NCI-H748 (cell line): ENCODE results near the gene RTEL1.

ENCODE experiments used
- DNase-seq: peaks from one replicate; lab custom pipeline; 2025; ENCODE audit not compliant: unreplicated experiment; lab: John Stamatoyannopoulos, UW

Gene RTEL1

DNA sequence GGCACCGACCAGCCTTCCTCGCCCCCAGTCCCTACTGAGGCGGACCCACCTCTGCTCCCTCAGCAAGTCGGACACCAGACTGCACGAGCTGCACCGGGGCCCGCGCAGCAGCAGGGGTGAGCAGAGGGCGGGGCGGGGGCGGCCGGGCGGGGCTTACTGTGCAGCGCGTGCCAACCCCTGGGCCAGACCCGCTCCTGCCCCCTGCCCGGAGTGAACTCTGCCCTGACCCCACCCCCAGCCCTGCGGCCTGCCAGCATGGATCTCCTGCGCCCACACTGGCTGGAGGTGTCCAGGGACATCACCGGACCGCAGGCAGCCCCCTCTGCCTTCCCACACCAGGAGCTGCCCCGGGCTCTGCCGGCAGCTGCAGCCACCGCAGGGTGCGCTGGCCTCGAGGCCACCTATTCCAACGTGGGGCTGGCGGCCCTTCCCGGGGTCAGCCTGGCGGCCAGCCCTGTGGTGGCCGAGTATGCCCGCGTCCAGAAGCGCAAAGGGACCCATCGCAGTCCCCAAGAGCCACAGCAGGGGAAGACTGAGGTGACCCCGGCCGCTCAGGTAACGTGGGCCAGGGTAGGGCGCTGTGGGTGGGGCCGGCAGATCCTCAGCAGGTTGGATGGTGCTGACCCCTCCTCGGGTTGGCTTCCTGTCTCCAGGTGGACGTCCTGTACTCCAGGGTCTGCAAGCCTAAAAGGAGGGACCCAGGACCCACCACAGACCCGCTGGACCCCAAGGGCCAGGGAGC, 80.0 kb downstream of the RTEL1 start:
- DNase-seq: peak; percentile 16

GRCh38 chr20:63738687-63739129, 80.6 kb downstream of the RTEL1 start:
- DNase-seq: peak; percentile 61

GRCh38 chr20:63739130-63740069, 81.3 kb downstream of the RTEL1 start, which contains the start of gene SLC2A4RG:
SLC2A4RG (plus strand) TSS chr20:63739776; CDS start chr20:63739913, 137 bp downstream.
- peak; percentile 76 for DNase-seq

GRCh38 chr20:63740070-63740626, 82.0 kb downstream of the RTEL1 start:
- DNase-seq: peak; percentile 58

GRCh38 chr20:63740627-63741353, 82.7 kb downstream of the RTEL1 start:
- DNase-seq: peak; percentile 73

GRCh38 chr20:63741354-63741675, 83.2 kb downstream of the RTEL1 start:
- DNase-seq: no peak

- no peak for DNase-seq
Measured at GRCh38 chr20:63741676-63742380, 83.7 kb downstream of the RTEL1 start.

GRCh38 chr20:63742381-63743024, 84.4 kb downstream of the RTEL1 start:
- no peak for DNase-seq

DNA sequence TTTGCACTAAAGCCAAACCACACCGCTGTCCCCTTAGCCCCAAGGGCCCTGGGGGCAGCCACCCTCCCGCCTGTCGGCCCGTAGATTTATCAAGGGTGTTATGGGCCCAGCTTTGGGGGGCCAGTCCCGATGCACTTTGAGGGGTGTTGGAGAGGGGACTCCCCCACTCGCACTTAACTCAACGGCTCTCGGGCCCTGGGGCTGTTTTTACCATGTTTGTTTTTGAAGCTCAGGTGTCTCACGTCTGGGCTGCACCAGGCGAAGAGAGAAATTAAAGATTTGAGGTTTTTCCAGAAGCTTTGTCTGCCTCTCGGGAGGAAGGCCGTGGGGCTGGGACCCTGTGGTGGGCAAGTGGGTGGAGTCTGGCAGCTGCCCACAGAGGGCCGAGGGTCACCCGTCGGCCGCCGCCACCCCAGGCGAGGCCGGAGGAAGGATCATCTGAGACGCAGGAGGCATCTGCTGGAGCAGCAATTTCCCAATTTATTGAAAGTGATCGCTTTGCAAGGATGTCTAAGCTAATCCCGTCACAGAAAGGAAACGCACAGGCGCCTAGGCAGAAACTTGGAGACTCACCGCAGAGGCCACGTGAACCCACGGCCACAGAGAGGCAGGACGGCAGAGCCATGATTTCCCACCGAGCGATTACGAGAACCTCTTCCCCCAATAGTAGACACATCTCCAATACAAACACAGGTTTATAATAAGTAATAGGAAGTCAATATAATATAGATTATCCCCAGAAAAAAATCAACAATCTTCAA, 85.3 kb downstream of the RTEL1 start:
- DNase-seq: no peak

GRCh38 chr20:63744158-63744557, 86.0 kb downstream of the RTEL1 start:
- no peak for DNase-seq

GRCh38 chr20:63744574-63745423, 86.7 kb downstream of the RTEL1 start:
- DNase-seq: no peak

- no peak for DNase-seq
Measured at GRCh38 chr20:63745424-63745805, 87.3 kb downstream of the RTEL1 start.
